Gastroesophageal sphincter (tissue), 4 donors: ENCODE data around the gene FADS3. TPM values are rescaled to one million over a fixed set of nuclear protein-coding genes. Genes with fewer than 3 reads are reported as not detected.

Experiments
- ATAC-seq: fragments of 150-250 bp; one replicate; pipeline ENCODE4 v1.9.1; 2016; ENCODE audit warnings: mild to moderate bottlenecking, moderate library complexity
- H3K27ac ChIP-seq, 4 donors: fragments of 200-600 bp; sonication (generic) in 3 of 4; 1 replicate in 3 of 4; 2 replicates in 1 of 4; pipeline ENCODE4 v1.5.1; 2016 to 2019
- H3K27me3 ChIP-seq: fragments of 200-600 bp; sonication (generic); one replicate; pipeline ENCODE4 v1.5.1; 2019
- H3K36me3 ChIP-seq, 2 donors: fragments of 200-600 bp; sonication (generic); one replicate each; pipeline ENCODE4 v1.5.1; 2019; ENCODE audit warnings: control low read depth in 1 of 2
- H3K4me1 ChIP-seq, 3 donors: fragments of 200-600 bp; sonication (generic); 1 replicate in 2 of 3; 2 replicates in 1 of 3; pipeline ENCODE4 v1.5.1; 2016 to 2019; ENCODE audit warnings: control low read depth in 2 of 3
- H3K4me3 ChIP-seq, 2 donors: fragments of 200-600 bp; sonication (generic); one replicate each; pipeline ENCODE4 v1.5.1; 2019; ENCODE audit warnings: mild to moderate bottlenecking in 1 of 2, moderate library complexity in 1 of 2
- H3K9me3 ChIP-seq, 3 donors: fragments of 200-600 bp; sonication (generic); one replicate each; pipeline ENCODE4 v1.5.1; 2017 to 2019; ENCODE audit warnings: control low read depth in 2 of 3
- CTCF ChIP-seq, 4 experiments: fragments of 200-600 bp in 2 of 4; fragments of 450-650 bp in 2 of 4; sonication (generic) in 1 of 4; IDR thresholded peaks; one replicate each; pipeline ENCODE4 v1.5.1; 2017 to 2019; ENCODE audit warnings: antibody characterized with exemption in 4 of 4, mild to moderate bottlenecking in 2 of 4, moderate library complexity in 2 of 4
- EP300 ChIP-seq: sonication (generic); formaldehyde crosslinking; IDR thresholded peaks from one replicate; pipeline ENCODE4 v1.6.1; 2017; ENCODE audit warnings: antibody characterized with exemption, mild to moderate bottlenecking
- POLR2A ChIP-seq, 2 donors: fragments of 450-650 bp; IDR thresholded peaks; one replicate each; pipeline ENCODE4 v1.6.1; 2017; ENCODE audit warnings: antibody characterized with exemption in 2 of 2, mild to moderate bottlenecking in 2 of 2, moderate library complexity in 1 of 2
- POLR2AphosphoS5 ChIP-seq: sonication (generic); formaldehyde crosslinking; IDR thresholded peaks from one replicate; pipeline ENCODE4 v1.6.1; 2017; ENCODE audit warnings: antibody characterized with exemption
- WGBS, 2 donors: methylation state at CpG; one replicate each; pipeline ENCODE4 v1.1.5; 2018; ENCODE audit warnings: low coverage in 1 of 2; 5-methylcytosine and 5-hydroxymethylcytosine counted together
- total RNA-seq, 4 donors: library from RNA; depleted of rRNA; stranded (reverse); fragments of >200 nt; gene quantifications; one replicate each; pipeline ENCODE4 v1.1.0, GENCODE V29; 2016

The FADS3 gene
- total RNA-seq, 4 donors from 2014 or later, result 41.6 to 81.6 (median 60.5) TPM

GRCh38 chr11:61923166-61924063 lies 32.1 kb upstream of the FADS3 start:
- Histone ChIP-seq H3K4me3 (no peak overlapping the region), H3K9me3 (no peaks in the 10 kb centered on the region), H3K36me3 (no peaks in the 10 kb centered on the region), H3K4me1 (peaks cover 0 to 56% (median 29%) of the 10 kb centered on the region in 3 donors), H3K27ac (peak overlapping the region; percentile 37 to 88 (median 83)), H3K27me3 (peaks cover 24% of the 10 kb centered on the region)
- peak; percentile 85 for ATAC-seq
- TF ChIP-seq POLR2AphosphoS5, result peak; percentile 11
- no peak for TF ChIP-seq EP300
- WGBS, 2 donors, result 60 to 70% methylated on average over 1 to 8 of the region's 18 CpGs

- Histone ChIP-seq H3K27ac (peak overlapping the region; percentile 37 to 88 (median 83)), H3K4me3 (no peak overlapping the region), H3K9me3 (no peaks in the 10 kb centered on the region), H3K27me3 (peaks cover 24% of the 10 kb centered on the region), H3K4me1 (peaks cover 0 to 65% (median 35%) of the 10 kb centered on the region in 3 donors), H3K36me3 (no peaks in the 10 kb centered on the region)
- peak; percentile 79 for ATAC-seq
- TF ChIP-seq POLR2AphosphoS5 (peak; percentile 19), CTCF (IDR thresholded peaks at IDR 0.05) (no peak)
- WGBS, 2 donors, result 10% methylated on average over 6 of the region's 6 CpGs; no CpG with 5 or more reads in 1 of the 2 donors
These were observed 31.2 kb upstream of the FADS3 start for GRCh38 chr11:61922539-61922938.

GRCh38 chr11:61921446-61921845 lies 30.1 kb upstream of the FADS3 start:
- TF ChIP-seq POLR2A (IDR thresholded peaks at IDR 0.05) (no peak), EP300 (no peak), POLR2AphosphoS5 (no peak), CTCF (IDR thresholded peaks at IDR 0.05) (no peak)
- Histone ChIP-seq H3K9me3 (no peaks in the 10 kb centered on the region), H3K27ac (peak overlapping the region in 3 of 4 donors; percentile 81 to 88 (median 85)), H3K36me3 (no peaks in the 10 kb centered on the region), H3K4me3 (no peak overlapping the region), H3K4me1 (peaks cover 0 to 73% (median 35%) of the 10 kb centered on the region in 3 donors), H3K27me3 (peaks cover 24% of the 10 kb centered on the region)
- no peak for ATAC-seq
- WGBS, 2 donors, result 60 to 83% methylated on average over 1 to 3 of the region's 3 CpGs

GRCh38 chr11:61919705-61920631 lies 28.6 kb upstream of the FADS3 start:
- no CpG with 5 or more reads among the region's 13 CpGs for WGBS, 2 donors
- TF ChIP-seq POLR2AphosphoS5, result no peak
- H3K27ac ChIP-seq, result peak overlapping the region in 3 of 4 donors; percentile 72 to 85 (median 82)

GRCh38 chr11:61918938-61919704 lies 27.8 kb upstream of the FADS3 start:
- TF ChIP-seq POLR2AphosphoS5, result no peak
- TF ChIP-seq EP300, result no peak
- Histone ChIP-seq H3K4me1 (peaks cover 0 to 86% (median 31%) of the 10 kb centered on the region in 3 donors), H3K36me3 (no peaks in the 10 kb centered on the region), H3K9me3 (no peaks in the 10 kb centered on the region), H3K27ac (peak overlapping the region in 3 of 4 donors; percentile 72 to 85 (median 82)), H3K4me3 (no peak overlapping the region), H3K27me3 (peaks cover 24% of the 10 kb centered on the region)
- ATAC-seq, result peak; percentile 24
- 67% methylated on average over 2 of the region's 6 CpGs; no CpG with 5 or more reads in 1 of the 2 donors for WGBS, 2 donors

More at GRCh38 chr11:61919705-61920631, 28.6 kb upstream of the FADS3 start:
- Histone ChIP-seq H3K36me3 (no peaks in the 10 kb centered on the region), H3K27me3 (peaks cover 24% of the 10 kb centered on the region), H3K9me3 (no peaks in the 10 kb centered on the region), H3K4me1 (peaks cover 0 to 83% (median 35%) of the 10 kb centered on the region in 3 donors), H3K4me3 (no peak overlapping the region)
- ATAC-seq, result no peak
